H1 (cell line): Measurements from ENCODE around the gene PDZD2. TPM values are rescaled to one million over a fixed set of nuclear protein-coding genes. Genes with fewer than 3 reads are reported as not detected.

Source experiments
- CTCF ChIA-PET: fragments of 300-600 bp; sonication (Branson Sonifier 250); formaldehyde crosslinking; loops from one replicate; lab custom pipeline; 2021; ENCODE audit not compliant: partially characterized antibody; lab: Charles Lee
- POLR2A ChIA-PET: fragments of 300-600 bp; sonication (Branson Sonifier 250); formaldehyde crosslinking; loops from one replicate; lab custom pipeline; 2021; ENCODE audit warnings: inconsistent platforms; ENCODE audit not compliant: partially characterized antibody; lab: Charles Lee
- DNase-seq, 2 experiments: peaks; one replicate each; pipeline versions ENCODE4 v3.0.0 to v3.0.0-alpha.2; 2010 to 2022; ENCODE audit warnings: low spot score in 2 of 2, low read depth in 1 of 2, mixed read lengths in 1 of 2
- FAIRE-seq: peaks from 2 replicates; lab custom pipeline; 2011; peaks lifted over from hg19 to GRCh38; lab: Jason Lieb, UNC
- H2AFZ ChIP-seq: 2 replicates; pipeline ENCODE4 v1.8.1; 2012; ENCODE audit warnings: low read length, inconsistent platforms
- H2AK5ac ChIP-seq: 2 replicates; pipeline ENCODE4 v1.6.1; 2013; ENCODE audit warnings: low read depth, low read length
- H2BK120ac ChIP-seq: replicated peaks from 2 replicates; pipeline ENCODE3; 2013; ENCODE audit warnings: low read depth, low read length, inconsistent platforms
- H2BK12ac ChIP-seq: 2 replicates; pipeline ENCODE4 v1.6.1; 2013; ENCODE audit warnings: low read depth, low read length
- H2BK15ac ChIP-seq: 2 replicates; pipeline ENCODE4 v1.6.1; 2013; ENCODE audit warnings: low read length
- H2BK20ac ChIP-seq: 2 replicates; pipeline ENCODE4 v1.6.1; 2013; ENCODE audit warnings: low read length
- H2BK5ac ChIP-seq: 2 replicates; pipeline ENCODE4 v1.6.1; 2013; ENCODE audit warnings: low read depth, low read length
- H3K14ac ChIP-seq: 2 replicates; pipeline ENCODE4 v1.6.1; 2013; ENCODE audit warnings: inconsistent platforms; ENCODE audit not compliant: insufficient read length
- H3K18ac ChIP-seq: 2 replicates; pipeline ENCODE4 v1.6.1; 2013; ENCODE audit warnings: low read length; ENCODE audit errors: extremely low read depth
- H3K23ac ChIP-seq: 2 replicates; pipeline ENCODE4 v1.6.1; 2013; ENCODE audit warnings: inconsistent platforms; ENCODE audit not compliant: insufficient read length
- H3K23me2 ChIP-seq: 2 replicates; pipeline ENCODE4 v1.6.1; 2013; ENCODE audit warnings: low read depth, low read length
- H3K27ac ChIP-seq: 2 replicates; pipeline ENCODE4 v1.6.1; 2011; ENCODE audit warnings: low read depth, low read length, inconsistent platforms
- H3K27me3 ChIP-seq, 4 experiments: replicated peaks in 1 of 4; 1 replicate in 1 of 4; 2 replicates in 3 of 4; pipeline versions ENCODE4 v1.6.1 to v1.8.1; 2011 to 2013; ENCODE audit warnings: low read length in 3 of 4, mild to moderate bottlenecking in 3 of 4, inconsistent platforms in 2 of 4, mixed read lengths in 2 of 4, moderate library complexity in 1 of 4; ENCODE audit not compliant: control insufficient read depth in 3 of 4, insufficient read depth in 3 of 4; ENCODE audit errors: extremely low read depth in 1 of 4
- H3K36me3 ChIP-seq, 4 experiments: 2 replicates each; pipeline versions ENCODE4 v1.6.1 to v1.8.1; 2011 to 2013; ENCODE audit warnings: mild to moderate bottlenecking in 4 of 4, low read length in 3 of 4, moderate library complexity in 2 of 4, control low read depth in 1 of 4, inconsistent platforms in 1 of 4; ENCODE audit not compliant: insufficient read depth in 4 of 4, control insufficient read depth in 2 of 4
- H3K4ac ChIP-seq: replicated peaks from 2 replicates; pipeline ENCODE3; 2013; ENCODE audit warnings: low read length, low read depth, mixed read lengths, inconsistent platforms; ENCODE audit not compliant: insufficient read length
- H3K4me1 ChIP-seq, 4 experiments: replicated peaks in 1 of 4; 1 replicate in 1 of 4; 2 replicates in 3 of 4; pipeline versions ENCODE4 v1.6.1 to v1.8.1; 2011 to 2013; ENCODE audit warnings: low read length in 3 of 4, inconsistent platforms in 2 of 4, mixed read lengths in 1 of 4; ENCODE audit not compliant: insufficient read depth in 4 of 4, control insufficient read depth in 3 of 4
- H3K4me2 ChIP-seq, 2 experiments: 2 replicates each; pipeline versions ENCODE4 v1.6.1 to v1.8.1; 2011 to 2013; ENCODE audit warnings: low read depth in 2 of 2, low read length in 2 of 2, control low read depth in 1 of 2, inconsistent platforms in 1 of 2, mild to moderate bottlenecking in 1 of 2; ENCODE audit not compliant: insufficient read depth in 1 of 2
- H3K4me3 ChIP-seq, 4 experiments: fragments of 200-600, 300-600 bp in 1 of 4; sonication (generic), shearing (Covaris generic), sonication (Bioruptor Twin) in 1 of 4; 2 replicates each; pipeline versions ENCODE4 v1.5.1 to v1.8.1; 2011 to 2016; ENCODE audit warnings: low read length in 4 of 4, low read depth in 3 of 4, control low read depth in 2 of 4, inconsistent platforms in 2 of 4, mild to moderate bottlenecking in 2 of 4, mixed read lengths in 1 of 4, moderate library complexity in 1 of 4; ENCODE audit not compliant: insufficient read depth in 2 of 4; ENCODE audit errors: extremely low read depth in 1 of 4
- H3K56ac ChIP-seq: replicated peaks from 2 replicates; pipeline ENCODE3; 2013; ENCODE audit warnings: low read depth, mild to moderate bottlenecking, mixed read lengths, low read length, inconsistent platforms; ENCODE audit not compliant: insufficient read length
- H3K79me1 ChIP-seq: 2 replicates; pipeline ENCODE4 v1.6.1; 2013; ENCODE audit warnings: low read depth, low read length, control low read depth
- H3K79me2 ChIP-seq, 2 experiments: 2 replicates each; pipeline versions ENCODE4 v1.6.1 to v1.8.1; 2012 to 2013; ENCODE audit warnings: low read length in 2 of 2, mild to moderate bottlenecking in 2 of 2, inconsistent platforms in 1 of 2; ENCODE audit not compliant: insufficient read depth in 2 of 2, control insufficient read depth in 1 of 2
- H3K9ac ChIP-seq, 4 experiments: replicated peaks in 1 of 4; 1 replicate in 1 of 4; 2 replicates in 3 of 4; pipeline versions ENCODE4 v1.6.1 to v1.8.1; 2011 to 2013; ENCODE audit warnings: low read depth in 3 of 4, low read length in 3 of 4, control low read depth in 2 of 4, mild to moderate bottlenecking in 2 of 4, moderate library complexity in 2 of 4, inconsistent platforms in 1 of 4; ENCODE audit errors: extremely low read depth in 1 of 4
- H3K9me3 ChIP-seq, 2 experiments: 2 replicates each; pipeline versions ENCODE4 v1.6.1 to v1.8.1; 2012 to 2013; ENCODE audit warnings: mild to moderate bottlenecking in 2 of 2, moderate library complexity in 2 of 2, control low read depth in 1 of 2, inconsistent platforms in 1 of 2, low read depth in 1 of 2, low read length in 1 of 2, mixed read lengths in 1 of 2; ENCODE audit not compliant: insufficient read depth in 2 of 2
- H4K20me1 ChIP-seq, 2 experiments: replicated peaks in 1 of 2; 2 replicates each; pipeline versions ENCODE3 to v1.8.1; 2011 to 2013; ENCODE audit warnings: inconsistent platforms in 2 of 2, low read length in 2 of 2, mild to moderate bottlenecking in 1 of 2; ENCODE audit not compliant: insufficient read depth in 2 of 2, control insufficient read depth in 1 of 2
- H4K5ac ChIP-seq: 2 replicates; pipeline ENCODE4 v1.6.1; 2013; ENCODE audit warnings: low read length, low read depth, mixed read lengths, inconsistent platforms; ENCODE audit not compliant: insufficient read length
- H4K8ac ChIP-seq: 2 replicates; pipeline ENCODE4 v1.8.0; 2013; ENCODE audit warnings: mild to moderate bottlenecking, moderate library complexity, low read length, inconsistent platforms; ENCODE audit not compliant: insufficient read depth; ENCODE audit errors: extremely low read depth
- H4K91ac ChIP-seq: replicated peaks from 2 replicates; pipeline ENCODE3; 2013; ENCODE audit warnings: low read length, mixed read lengths, inconsistent platforms; ENCODE audit not compliant: insufficient read length
- BACH1 ChIP-seq: IDR thresholded peaks from 2 replicates; pipeline ENCODE4 v1.6.1; 2012; ENCODE audit warnings: low read length, improper control_type of control experiment
- EP300 ChIP-seq, 2 experiments: IDR thresholded peaks; 1 replicate in 1 of 2; 2 replicates in 1 of 2; pipeline ENCODE4 v1.6.1; 2011 to 2012; ENCODE audit warnings: low read depth in 2 of 2, low read length in 2 of 2, mild to moderate bottlenecking in 2 of 2, borderline replicate concordance in 1 of 2, inconsistent platforms in 1 of 2, moderate library complexity in 1 of 2
- EZH2 ChIP-seq: fragments of 200-600 bp; sonication (generic); IDR thresholded peaks from 2 replicates; pipeline ENCODE4 v1.7.1; 2012; ENCODE audit warnings: low read depth, mild to moderate bottlenecking, moderate library complexity, low read length, inconsistent platforms; ENCODE audit not compliant: severe bottlenecking
- GABPA ChIP-seq: IDR thresholded peaks from 2 replicates; pipeline ENCODE4 v1.6.1; 2011; ENCODE audit warnings: mild to moderate bottlenecking, low read length, moderate library complexity, borderline replicate concordance; ENCODE audit not compliant: insufficient read depth
- GTF2F1 ChIP-seq: IDR thresholded peaks from 2 replicates; pipeline ENCODE4 v1.6.1; 2012; ENCODE audit warnings: low read depth, low read length, improper control_type of control experiment, borderline replicate concordance
- NRF1 ChIP-seq: IDR thresholded peaks from 2 replicates; pipeline ENCODE4 v1.6.1; 2011; ENCODE audit warnings: mild to moderate bottlenecking, low read depth, low read length, improper control_type of control experiment
- POLR2AphosphoS5 ChIP-seq: IDR thresholded peaks from 2 replicates; pipeline ENCODE4 v1.6.1; 2011; ENCODE audit warnings: low read depth, low read length
- POU5F1 ChIP-seq: IDR thresholded peaks from 2 replicates; pipeline ENCODE4 v1.6.1; 2011; ENCODE audit warnings: low read depth, mild to moderate bottlenecking, low read length, moderate library complexity
- SIX5 ChIP-seq: IDR thresholded peaks from 2 replicates; pipeline ENCODE4 v1.6.1; 2011; ENCODE audit warnings: mild to moderate bottlenecking, low read depth, low read length
- TAF1 ChIP-seq: IDR thresholded peaks from 2 replicates; pipeline ENCODE4 v1.6.1; 2011; ENCODE audit warnings: mild to moderate bottlenecking, low read depth, low read length
- TCF12 ChIP-seq: IDR thresholded peaks from 2 replicates; pipeline ENCODE4 v1.6.1; 2011; ENCODE audit warnings: low read depth, mild to moderate bottlenecking, low read length
- WGBS, 2 experiments: shearing (Covaris generic) in 1 of 2; methylation state at CpG; one replicate each; pipeline versions ENCODE4 v1.1.6 to v1.1.7; 2013 to 2015; ENCODE audit warnings: low lambda C conversion rate in 2 of 2, mixed read lengths in 2 of 2, inconsistent platforms in 1 of 2, low coverage in 1 of 2, missing lambda C conversion rate in 1 of 2; ENCODE audit not compliant: insufficient replicate concordance in 2 of 2, insufficient coverage in 1 of 2, insufficient read length in 1 of 2; ENCODE audit errors: extremely low coverage in 1 of 2, missing lambda C conversion rate in 1 of 2; 5-methylcytosine and 5-hydroxymethylcytosine counted together
- polyA plus RNA-seq, 7 experiments: library from polyadenylated mRNA; depleted of rRNA in 3 of 7; stranded (reverse) in 5 of 7; unstranded in 2 of 7; fragments of >200 nt in 5 of 7; fragments of 200-250 nt in 2 of 7; gene quantifications; 1 replicate in 5 of 7; 2 replicates in 1 of 7; 4 replicates in 1 of 7; pipeline versions ENCODE4 v1.2.1 to v1.2.3, GENCODE V29; 2011 to 2013; ENCODE audit warnings: missing spikeins in 2 of 7, mixed read lengths in 2 of 7
- total RNA-seq: library from RNA; stranded (reverse); fragmentation: NEBNext Ultra II Directional; extraction: Animal tissue kit (Norgen Biotek cat#: 25700); gene quantifications from 2 replicates; pipeline ENCODE4 v1.2.1, GENCODE V29; 2021

PDZD2 gene
- total and polyA plus RNA-seq, 2 of the 8 experiments (the other 6 are each of a cell fraction or from before 2014, with no cell fraction given), result 1.2 to 6.8 TPM

DNA sequence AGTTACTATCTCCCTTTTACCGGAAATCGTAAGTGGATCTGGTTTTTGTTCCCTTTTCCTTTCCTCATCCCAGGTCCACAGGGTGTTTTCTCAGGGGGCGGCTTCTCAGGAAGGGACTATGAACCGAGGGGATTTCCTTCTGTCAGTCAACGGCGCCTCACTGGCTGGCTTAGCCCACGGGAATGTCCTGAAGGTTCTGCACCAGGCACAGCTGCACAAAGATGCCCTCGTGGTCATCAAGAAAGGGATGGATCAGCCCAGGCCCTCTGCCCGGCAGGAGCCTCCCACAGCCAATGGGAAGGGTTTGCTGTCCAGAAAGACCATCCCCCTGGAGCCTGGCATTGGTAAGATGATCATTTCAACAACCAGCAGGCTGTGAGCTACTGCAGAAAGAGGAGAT is 459.4 kb downstream of the PDZD2 start:
- H3K9me3 ChIP-seq, result no peaks in the 10 kb centered on the region
- no peak overlapping the region for H4K91ac ChIP-seq
- no peak for FAIRE-seq
- no peak overlapping the region for H3K4me3 ChIP-seq
- H2BK5ac ChIP-seq, result no peak overlapping the region
- H3K79me1 ChIP-seq, result no peaks in the 10 kb centered on the region; the same call in 1 of the 2 replicates
- no peak overlapping the region for H2BK15ac ChIP-seq
- H4K20me1 ChIP-seq, result peaks cover 2 to 4% of the 10 kb centered on the region in 2 experiments
- no peak overlapping the region for H3K23ac ChIP-seq
- no peak overlapping the region for H3K27ac ChIP-seq
- H3K4me1 ChIP-seq, result no peaks in the 10 kb centered on the region
- H3K18ac ChIP-seq, result no peak overlapping the region
- DNase-seq, result no peak
- H3K9ac ChIP-seq, result no peak overlapping the region
- H4K8ac ChIP-seq, result no peak overlapping the region
- H3K36me3 ChIP-seq, result peaks cover 0 to 24% (median 8%) of the 10 kb centered on the region in 4 experiments; a peak in 7 of 8 replicates
- WGBS, 2 experiments, result 89% methylated on average over 9 of the region's 9 CpGs; no CpG with 5 or more reads in 1 of the 2 experiments
- H2BK120ac ChIP-seq, result no peak overlapping the region
- no peak overlapping the region for H2AK5ac ChIP-seq
- no peak overlapping the region for H2BK12ac ChIP-seq
- H3K14ac ChIP-seq, result no peak overlapping the region
- CTCF ChIA-PET, result interaction anchor here (1.0 to 1.4 kb wide), 2 partner anchors 134 to 274 kb away, joined by 3 to 4 read pairs; no protein-coding TSS in a partner anchor
- no peak overlapping the region for H3K56ac ChIP-seq
- H3K23me2 ChIP-seq, result no peaks in the 10 kb centered on the region
- no peak overlapping the region for H2AFZ ChIP-seq
- no peak overlapping the region for H2BK20ac ChIP-seq
- H3K4ac ChIP-seq, result no peak overlapping the region
- no peak overlapping the region for H4K5ac ChIP-seq
- no peaks in the 10 kb centered on the region; a peak in 1 of 7 replicates for H3K27me3 ChIP-seq
- POLR2A ChIA-PET, result no interaction called here
- H3K4me2 ChIP-seq, result no peak overlapping the region
- no peak for TF ChIP-seq NRF1
- TF ChIP-seq GTF2F1, result no peak
- no peak for TF ChIP-seq TCF12
- no peak for TF ChIP-seq GABPA
- no peak for TF ChIP-seq TAF1
- no peak for TF ChIP-seq POLR2AphosphoS5
- no peak for TF ChIP-seq EP300 (IDR thresholded peaks at IDR 0.05; ENCODE audit: borderline replicate concordance in 1 of 2, low read depth in 2 of 2, low read length in 2 of 2)
- no peak for TF ChIP-seq BACH1
- TF ChIP-seq POU5F1, result no peak
- no peak for TF ChIP-seq SIX5
- no peak for TF ChIP-seq EZH2
- no peaks in the 10 kb centered on the region for H3K79me2 ChIP-seq
